ENCODE measurements around the gene SLC45A2. TPM values are rescaled to one million over a fixed set of nuclear protein-coding genes. Genes with fewer than 3 reads are reported as not detected.

Gene SLC45A2
- total and polyA plus RNA-seq, 9 of the 15 experiments (the other 6 are each of a cell fraction or from before 2014, with no cell fraction given) = 0.03 to 0.29 (median 0.14) TPM; not detected in 4

GRCh38 chr5:33997331-33997983 is 13.0 kb upstream of the SLC45A2 start (continued):
- TF ChIP-seq ZNF778 (CRISPR knock-in tag; IDR thresholded peaks at IDR 0.05) (no peak), CCNT2 (IDR thresholded peaks at IDR 0.05; ENCODE audit: borderline replicate concordance, extremely low read depth, insufficient read length, low read depth, low read length) (no peak), CREB3 (tag; conservative IDR thresholded peaks at IDR 0.05; ENCODE audit: low read depth) (no peak), RBBP5 (IDR thresholded peaks at IDR 0.05; ENCODE audit: borderline replicate concordance, insufficient read depth, low read length, poor library complexity, severe bottlenecking) (no peak)

DNA sequence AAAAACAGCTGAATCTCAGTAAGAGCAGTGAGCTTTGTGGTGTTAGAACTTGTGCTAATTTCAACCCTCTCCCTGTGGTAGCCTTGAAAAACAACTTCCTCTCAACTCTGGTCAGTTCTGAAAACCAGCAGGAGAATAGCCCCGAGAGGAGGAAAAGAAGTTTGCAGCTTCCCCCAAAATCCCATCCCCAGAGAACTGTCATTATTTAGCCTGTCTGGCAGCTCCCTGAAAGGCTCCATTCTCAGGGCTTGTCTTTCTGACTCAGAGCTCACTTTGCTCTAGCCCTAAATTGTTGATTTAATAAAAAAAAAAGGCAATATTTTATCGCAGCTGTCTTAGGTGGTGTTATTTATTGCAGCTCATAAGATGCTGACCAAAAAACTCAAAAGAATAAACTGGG is 11.4 kb upstream of the SLC45A2 start:
- H3K79me2 ChIP-seq (ENCODE audit: control insufficient read depth, insufficient read depth, low read length) = no peaks in the 10 kb centered on the region
- intact Hi-C loops (cut with micrococcal nuclease) (loop anchor here (5.0 kb wide), 1 partner anchor 456 kb away; no protein-coding TSS in a partner anchor), in situ Hi-C loops (cut with MboI) (no loop called here)
- H2AFZ ChIP-seq (ENCODE audit: low read depth, low read length) = no peak overlapping the region
- no peaks in the 10 kb centered on the region for H3K27me3 ChIP-seq (ENCODE audit: control insufficient read depth in 2 of 2, insufficient read depth in 2 of 2, low read length in 2 of 2)
- WGBS (ENCODE audit: insufficient coverage, low coverage, missing lambda C conversion rate) = 13% methylated on average over 2 of the region's 2 CpGs
- H3K27ac ChIP-seq (ENCODE audit: extremely low read depth, low read depth, low read length) = no peak overlapping the region
- no peaks in the 10 kb centered on the region for H3K36me3 ChIP-seq (ENCODE audit: control insufficient read depth, insufficient read depth, low read length)
- FAIRE-seq (no peak), DNase-seq (ENCODE audit: extremely low read depth in 1 of 4, low spot score in 3 of 4) (no peak), ATAC-seq (no peak)
- H3K9me3 ChIP-seq (replicated peaks; ENCODE audit: control insufficient read depth, insufficient read depth, low read depth, low read length) = no peaks in the 10 kb centered on the region
- no peak overlapping the region for H3K4me3 ChIP-seq
- no peaks in the 10 kb centered on the region for H3K9me1 ChIP-seq (ENCODE audit: control insufficient read depth, insufficient read depth, low read length)
- POLR2A ChIA-PET = interaction anchor here (0.9 kb wide), 1 partner anchor 13 kb away, joined by 3 read pairs; no protein-coding TSS in a partner anchor
- H3K4me2 ChIP-seq (ENCODE audit: insufficient read depth, low read length) = no peak overlapping the region
- CTCF ChIA-PET (ENCODE audit: low intra/inter-chr PET ratio) = no interaction called here
- no peaks in the 10 kb centered on the region for H3K4me1 ChIP-seq (replicated peaks in 1 of 2; ENCODE audit: control insufficient read depth in 2 of 2, insufficient read depth in 2 of 2, low read length in 2 of 2)
- BruUV-seq (replicated peaks) = no TSS peak
- H4K20me1 ChIP-seq (replicated peaks; ENCODE audit: control insufficient read depth, insufficient read depth, low read length) = no peaks in the 10 kb centered on the region
- no peak overlapping the region for H3K9ac ChIP-seq (ENCODE audit: insufficient read depth in 1 of 2, low read depth in 2 of 2, low read length in 2 of 2)
- TF ChIP-seq HNRNPK (IDR thresholded peaks at IDR 0.05; ENCODE audit: low read depth, low read length, poor library complexity, severe bottlenecking) (no peak), ZNF24 (IDR thresholded peaks at IDR 0.05) (no peak), ETS1 (conservative IDR thresholded peaks at IDR 0.05; ENCODE audit: control insufficient read depth, low read depth, low read length) (no peak), NR3C1 (CRISPR knock-in tag; IDR thresholded peaks at IDR 0.05) (no peak), BRF1 (IDR thresholded peaks at IDR 0.05; ENCODE audit: borderline replicate concordance, extremely low read depth, insufficient read length) (no peak), NCOA4 (IDR thresholded peaks at IDR 0.05; ENCODE audit: partially characterized antibody) (no peak), CBX2 (IDR thresholded peaks at IDR 0.05; ENCODE audit: insufficient read depth, low read length, poor library complexity, severe bottlenecking) (no peak), ETS2 (tag; IDR thresholded peaks at IDR 0.05; ENCODE audit: borderline replicate concordance, poor library complexity, severe bottlenecking) (no peak), HDGF (IDR thresholded peaks at IDR 0.05) (no peak), POLR2AphosphoS5 (IDR thresholded peaks at IDR 0.05; ENCODE audit: control insufficient read depth, insufficient read depth, low read depth, low read length) (no peak), ZNF644 (tag; IDR thresholded peaks at IDR 0.05; ENCODE audit: low read depth) (no peak), ZNF764 (CRISPR knock-in tag; IDR thresholded peaks at IDR 0.05; ENCODE audit: low read depth) (no peak)
- TF ChIP-seq, protein P1, sequence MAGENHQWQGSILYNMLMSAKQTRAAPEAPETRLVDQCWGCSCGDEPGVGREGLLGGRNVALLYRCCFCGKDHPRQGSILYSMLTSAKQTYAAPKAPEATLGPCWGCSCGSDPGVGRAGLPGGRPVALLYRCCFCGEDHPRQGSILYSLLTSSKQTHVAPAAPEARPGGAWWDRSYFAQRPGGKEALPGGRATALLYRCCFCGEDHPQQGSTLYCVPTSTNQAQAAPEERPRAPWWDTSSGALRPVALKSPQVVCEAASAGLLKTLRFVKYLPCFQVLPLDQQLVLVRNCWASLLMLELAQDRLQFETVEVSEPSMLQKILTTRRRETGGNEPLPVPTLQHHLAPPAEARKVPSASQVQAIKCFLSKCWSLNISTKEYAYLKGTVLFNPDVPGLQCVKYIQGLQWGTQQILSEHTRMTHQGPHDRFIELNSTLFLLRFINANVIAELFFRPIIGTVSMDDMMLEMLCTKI (IDR thresholded peaks at IDR 0.05; ENCODE audit: partially characterized antibody) = no peak

All from K562 (cell line).